Measurements from ENCODE around the gene RBMS3.

Gene RBMS3

GRCh38 chr3:29567501-29567900 lies 286.6 kb downstream of the RBMS3 start:
- no peak for TF ChIP-seq CTCF (IDR thresholded peaks at IDR 0.05; ENCODE audit: control insufficient read depth, extremely low read depth, insufficient read depth)
- H3K4me3 ChIP-seq (ENCODE audit: low read depth, low read length) = no peak overlapping the region
- no peak for DNase-seq (ENCODE audit: low read depth)

GRCh38 chr3:29568355-29568754 lies 287.5 kb downstream of the RBMS3 start:
- no peak overlapping the region for H3K4me3 ChIP-seq (ENCODE audit: low read depth, low read length)
- TF ChIP-seq CTCF (IDR thresholded peaks at IDR 0.05; ENCODE audit: control insufficient read depth, extremely low read depth, insufficient read depth) = no peak
- DNase-seq (ENCODE audit: low read depth) = no peak

GRCh38 chr3:29576181-29576580 lies 295.3 kb downstream of the RBMS3 start:
- H3K4me3 ChIP-seq (ENCODE audit: low read depth, low read length) = no peak overlapping the region
- DNase-seq (ENCODE audit: low read depth) = no peak
- no peak for TF ChIP-seq CTCF (IDR thresholded peaks at IDR 0.05; ENCODE audit: control insufficient read depth, extremely low read depth, insufficient read depth)

- H3K4me3 ChIP-seq (ENCODE audit: low read depth, low read length) = no peak overlapping the region
- DNase-seq (ENCODE audit: low read depth) = no peak
- TF ChIP-seq CTCF (IDR thresholded peaks at IDR 0.05; ENCODE audit: control insufficient read depth, extremely low read depth, insufficient read depth) = no peak
Measured at GRCh38 chr3:29576675-29577074, 295.8 kb downstream of the RBMS3 start.

- DNase-seq (ENCODE audit: low read depth) = no peak
- H3K4me3 ChIP-seq (ENCODE audit: low read depth, low read length) = no peak overlapping the region
- TF ChIP-seq CTCF (IDR thresholded peaks at IDR 0.05; ENCODE audit: control insufficient read depth, extremely low read depth, insufficient read depth) = no peak
Measured at GRCh38 chr3:29577250-29577649, 296.4 kb downstream of the RBMS3 start.

- DNase-seq (ENCODE audit: low read depth) = no peak
- no peak for TF ChIP-seq CTCF (IDR thresholded peaks at IDR 0.05; ENCODE audit: control insufficient read depth, extremely low read depth, insufficient read depth)
- H3K4me3 ChIP-seq (ENCODE audit: low read depth, low read length) = no peak overlapping the region
Measured at GRCh38 chr3:29581311-29581710, 300.4 kb downstream of the RBMS3 start.

GRCh38 chr3:29582273-29582672 lies 301.4 kb downstream of the RBMS3 start:
- no peak overlapping the region for H3K4me3 ChIP-seq (ENCODE audit: low read depth, low read length)
- no peak for DNase-seq (ENCODE audit: low read depth)
- TF ChIP-seq CTCF (IDR thresholded peaks at IDR 0.05; ENCODE audit: control insufficient read depth, extremely low read depth, insufficient read depth) = no peak

Measured in LNCaP clone FGC (cell line).